ENCODE results near the gene AFF3.
"Not testable (repeated sequence)": the region's sequence is repeated elsewhere in the genome, so short reads cannot be mapped to it uniquely, and the experiment has no call there.

AFF3 gene

GRCh38 chr2:99957332-99958133 lies 184.9 kb downstream of the AFF3 start:
- DNase-seq = no peak

GRCh38 chr2:99956232-99957030 lies 186.0 kb downstream of the AFF3 start:
- no peak for DNase-seq

GRCh38 chr2:99953750-99954149 lies 188.6 kb downstream of the AFF3 start:
- DNase-seq = no peak

- DNase-seq = no peak
Observed at GRCh38 chr2:99949963-99950362, 192.4 kb downstream of the AFF3 start.

- DNase-seq = no peak
Observed at GRCh38 chr2:99949530-99949929, 192.9 kb downstream of the AFF3 start.

GRCh38 chr2:99948010-99948409 lies 194.4 kb downstream of the AFF3 start:
- DNase-seq = no peak

- DNase-seq = not testable (repeated sequence)
Observed at GRCh38 chr2:99947366-99947765, 195.0 kb downstream of the AFF3 start.

- no peak for DNase-seq
Observed at GRCh38 chr2:99944019-99944418, 198.4 kb downstream of the AFF3 start.

GRCh38 chr2:99942561-99943347 lies 199.6 kb downstream of the AFF3 start:
- DNase-seq = no peak

- DNase-seq = no peak
Observed at GRCh38 chr2:99940963-99941362, 201.4 kb downstream of the AFF3 start.

GRCh38 chr2:99939135-99939534 lies 203.3 kb downstream of the AFF3 start:
- DNase-seq = no peak

GRCh38 chr2:99938250-99938649 lies 204.1 kb downstream of the AFF3 start:
- no peak for DNase-seq

- DNase-seq = no peak
Observed at GRCh38 chr2:99936065-99936464, 206.3 kb downstream of the AFF3 start.

GRCh38 chr2:99935662-99936061 lies 206.7 kb downstream of the AFF3 start:
- no peak for DNase-seq

GRCh38 chr2:99933894-99934650 lies 208.3 kb downstream of the AFF3 start:
- no peak for DNase-seq

GRCh38 chr2:99933491-99933890 lies 208.9 kb downstream of the AFF3 start:
- not testable (repeated sequence) for DNase-seq

GRCh38 chr2:99928470-99929053 lies 213.8 kb downstream of the AFF3 start:
- DNase-seq = no peak

GRCh38 chr2:99927690-99928207 lies 214.6 kb downstream of the AFF3 start:
- not testable (repeated sequence) for DNase-seq

GRCh38 chr2:99926986-99927385 lies 215.4 kb downstream of the AFF3 start:
- DNase-seq = no peak

GRCh38 chr2:99925960-99926359 lies 216.4 kb downstream of the AFF3 start:
- no peak for DNase-seq

GRCh38 chr2:99922664-99923063 lies 219.7 kb downstream of the AFF3 start:
- no peak for DNase-seq

GRCh38 chr2:99921903-99922302 lies 220.5 kb downstream of the AFF3 start:
- DNase-seq = no peak

All from HCEC 1CT (cell line).